Lower leg skin (tissue), 4 donors: ENCODE data around the gene IRX4. TPM values are rescaled to one million over a fixed set of nuclear protein-coding genes. Genes with fewer than 3 reads are reported as not detected.

Source experiments
- DNase-seq, 2 donors: peaks; one replicate each; pipeline ENCODE4 v3.0.0-alpha.2; 2019; ENCODE audit warnings: low spot score in 2 of 2
- H3K4me3 ChIP-seq: fragments of 200-600 bp; sonication (generic); 2 replicates; pipeline ENCODE4 v1.5.1; 2017; ENCODE audit warnings: mild to moderate bottlenecking, low read depth; ENCODE audit not compliant: poor library complexity, severe bottlenecking
- CTCF ChIP-seq, 3 donors: fragments of 450-650 bp; IDR thresholded peaks; one replicate each; pipeline ENCODE4 v1.5.1; 2016; ENCODE audit warnings: antibody characterized with exemption in 3 of 3, mild to moderate bottlenecking in 3 of 3, moderate library complexity in 2 of 3
- POLR2A ChIP-seq, 2 donors: fragments of 450-650 bp; IDR thresholded peaks; one replicate each; pipeline ENCODE4 v1.6.1; 2016 to 2017; ENCODE audit warnings: antibody characterized with exemption in 2 of 2, mild to moderate bottlenecking in 1 of 2, moderate library complexity in 1 of 2
- WGBS, 2 donors: methylation state at CpG; one replicate each; pipeline ENCODE4 v1.1.5; 2018; 5-methylcytosine and 5-hydroxymethylcytosine counted together
- intact Hi-C: fragments of 100-400 bp; cut with DNase I; formaldehyde crosslinking; loops from one replicate; pipeline ENCODE4 v1.15.0; 2023; ENCODE audit warnings: low total_unique reads
- total RNA-seq, 4 donors: library from RNA; depleted of rRNA; stranded (reverse); fragments of >200 nt; gene quantifications; one replicate each; pipeline ENCODE4 v1.1.0, GENCODE V29; 2016

Gene IRX4
- total RNA-seq, 4 donors from 2014 or later, result 32.5 to 58.3 (median 48.5) TPM

GRCh38 chr5:1875843-1876659 is 6.7 kb downstream of the IRX4 start:
- intact Hi-C loops, result no loop called here
- 26 to 31% methylated on average over 33 to 54 of the region's 61 CpGs for WGBS, 2 donors
- DNase-seq, result no peak
- no peak for TF ChIP-seq CTCF (IDR thresholded peaks at IDR 0.05)
- no peak for TF ChIP-seq POLR2A (IDR thresholded peaks at IDR 0.05)
- H3K4me3 ChIP-seq, result no peak overlapping the region

- DNase-seq, result no peak
- intact Hi-C loops, result no loop called here
- WGBS, 2 donors, result 22 to 25% methylated on average over 35 of the region's 36 CpGs
- no peak overlapping the region for H3K4me3 ChIP-seq
- TF ChIP-seq POLR2A (IDR thresholded peaks at IDR 0.05) (no peak), CTCF (IDR thresholded peaks at IDR 0.05) (no peak)
These were observed 7.4 kb downstream of the IRX4 start for GRCh38 chr5:1875281-1875842.

GRCh38 chr5:1874771-1875220 is 7.9 kb downstream of the IRX4 start:
- TF ChIP-seq CTCF (IDR thresholded peaks at IDR 0.05) (no peak), POLR2A (IDR thresholded peaks at IDR 0.05) (no peak)
- DNase-seq, result no peak
- intact Hi-C loops, result no loop called here
- H3K4me3 ChIP-seq, result no peak overlapping the region
- WGBS, 2 donors, result 25 to 29% methylated on average over 36 of the region's 36 CpGs

GRCh38 chr5:1874348-1874747 is 8.4 kb downstream of the IRX4 start:
- intact Hi-C loops, result no loop called here
- DNase-seq, result no peak
- H3K4me3 ChIP-seq, result no peak overlapping the region
- WGBS, 2 donors, result 26 to 28% methylated on average over 10 of the region's 10 CpGs
- TF ChIP-seq POLR2A (IDR thresholded peaks at IDR 0.05) (no peak), CTCF (IDR thresholded peaks at IDR 0.05) (no peak)

GRCh38 chr5:1873243-1873959 is 9.3 kb downstream of the IRX4 start:
- WGBS, 2 donors, result 50 to 55% methylated on average over 13 of the region's 13 CpGs

More at GRCh38 chr5:1873243-1873959, 9.3 kb downstream of the IRX4 start:
- TF ChIP-seq POLR2A (IDR thresholded peaks at IDR 0.05), result no peak
- no peak for TF ChIP-seq CTCF (IDR thresholded peaks at IDR 0.05)
- intact Hi-C loops, result no loop called here
- no peak for DNase-seq
- no peak overlapping the region for H3K4me3 ChIP-seq
